ENCODE measurements around the gene SLC43A1. TPM values are rescaled to one million over a fixed set of nuclear protein-coding genes. Genes with fewer than 3 reads are reported as not detected.
A peak's percentile ranks its signal among the peaks of the same experiment; 100 is the strongest.

SLC43A1 gene
- polyA plus RNA-seq, 1 experiment: 14.6 TPM

- no peak for DNase-seq (ENCODE audit: low read depth, low spot score)
- Histone ChIP-seq H3K9me3 (ENCODE audit: control insufficient read depth, insufficient read depth, low read length) (no peaks in the 10 kb centered on the region; the same call in 1 of the 2 replicates), H3K4me3 (ENCODE audit: low read depth, low read length) (no peak overlapping the region), H3K27me3 (ENCODE audit: control insufficient read depth, insufficient read depth, low read length) (peaks cover 36% of the 10 kb centered on the region), H3K27ac (ENCODE audit: low read depth, low read length) (no peak overlapping the region)
- ChIA-PET POLR2A (no interaction called here), CTCF (interaction anchor here (1.0 to 9.9 kb wide), 7 partner anchors 14 to 169 kb away, joined by 3 to 115 read pairs (median 4); partner anchors contain the start of gene RTN4RL2)
- TF ChIP-seq CTCF (IDR thresholded peaks at IDR 0.05; ENCODE audit: low read depth, low read length): no peak
These were observed 37.9 kb downstream of the SLC43A1 start for GRCh38 chr11:57477507-57478189.

- Histone ChIP-seq H3K27ac (ENCODE audit: low read depth, low read length) (no peak overlapping the region), H3K27me3 (ENCODE audit: control insufficient read depth, insufficient read depth, low read length) (peaks cover 29% of the 10 kb centered on the region), H3K9me3 (ENCODE audit: control insufficient read depth, insufficient read depth, low read length) (no peaks in the 10 kb centered on the region; the same call in 1 of the 2 replicates), H3K4me3 (ENCODE audit: low read depth, low read length) (peak overlapping the region; percentile 29; the same call in 1 of the 2 replicates)
- POLR2A ChIA-PET: interaction anchor here (0.6 kb wide), 1 partner anchor 11 kb away, joined by 3 read pairs; no protein-coding TSS in a partner anchor
- peak; percentile 43 for TF ChIP-seq CTCF (IDR thresholded peaks at IDR 0.05; ENCODE audit: low read depth, low read length)
- CTCF ChIA-PET: interaction anchor here (0.7 to 9.9 kb wide), 9 partner anchors 12 to 167 kb away, joined by 3 to 115 read pairs (median 4); partner anchors contain the start of gene RTN4RL2
- no peak for DNase-seq (ENCODE audit: low read depth, low spot score)
These were observed 38.6 kb downstream of the SLC43A1 start for GRCh38 chr11:57476757-57477506.

- no peak for TF ChIP-seq CTCF (IDR thresholded peaks at IDR 0.05; ENCODE audit: low read depth, low read length)
- POLR2A ChIA-PET: interaction anchor here (0.6 kb wide), 1 partner anchor 10 kb away, joined by 3 read pairs; no protein-coding TSS in a partner anchor
These were observed 39.3 kb downstream of the SLC43A1 start for GRCh38 chr11:57476047-57476756.

GRCh38 chr11:57475671-57476046, 39.8 kb downstream of the SLC43A1 start:
- no peak for DNase-seq (ENCODE audit: low read depth, low spot score)
- CTCF ChIA-PET: interaction anchor here (1.0 to 9.9 kb wide), 5 partner anchors 8 to 18 kb away, joined by 3 to 115 read pairs (median 26); partner anchors contain the start of gene RTN4RL2
- Histone ChIP-seq H3K9me3 (ENCODE audit: control insufficient read depth, insufficient read depth, low read length) (no peaks in the 10 kb centered on the region; the same call in 1 of the 2 replicates), H3K27me3 (ENCODE audit: control insufficient read depth, insufficient read depth, low read length) (peaks cover 21% of the 10 kb centered on the region), H3K4me3 (ENCODE audit: low read depth, low read length) (no peak overlapping the region), H3K27ac (ENCODE audit: low read depth, low read length) (no peak overlapping the region)
- POLR2A ChIA-PET: no interaction called here
- no peak for TF ChIP-seq CTCF (IDR thresholded peaks at IDR 0.05; ENCODE audit: low read depth, low read length)

More at GRCh38 chr11:57476047-57476756, 39.3 kb downstream of the SLC43A1 start:
- Histone ChIP-seq H3K27ac (ENCODE audit: low read depth, low read length) (no peak overlapping the region), H3K9me3 (ENCODE audit: control insufficient read depth, insufficient read depth, low read length) (no peaks in the 10 kb centered on the region; the same call in 1 of the 2 replicates), H3K27me3 (ENCODE audit: control insufficient read depth, insufficient read depth, low read length) (peaks cover 25% of the 10 kb centered on the region), H3K4me3 (ENCODE audit: low read depth, low read length) (peak overlapping the region; percentile 37)
- CTCF ChIA-PET: interaction anchor here (0.7 to 9.9 kb wide), 5 partner anchors 13 to 168 kb away, joined by 3 to 115 read pairs (median 4); partner anchors contain the start of gene RTN4RL2
- DNase-seq (ENCODE audit: low read depth, low spot score): no peak

Data from AG04450 (cell line).